Bronchial epithelial cell (primary cell): ENCODE measurements around the gene NSL1. TPM values are rescaled to one million over a fixed set of nuclear protein-coding genes. Genes with fewer than 3 reads are reported as not detected.

Experiments
- DNase-seq: peaks from one replicate; pipeline ENCODE4 v3.0.0-alpha.2; 2010; ENCODE audit warnings: low read depth
- FAIRE-seq: peaks from 2 replicates; lab custom pipeline; 2011; peaks lifted over from hg19 to GRCh38; lab: Jason Lieb, UNC
- H3K27me3 ChIP-seq: 2 replicates; pipeline ENCODE4 v1.5.1; 2011; ENCODE audit warnings: low read length; ENCODE audit not compliant: control insufficient read depth, insufficient read depth
- H3K36me3 ChIP-seq: 2 replicates; pipeline ENCODE4 v1.5.1; 2011; ENCODE audit warnings: low read length; ENCODE audit not compliant: control insufficient read depth, insufficient read depth
- H3K4me3 ChIP-seq: 2 replicates; pipeline ENCODE4 v1.5.1; 2011; ENCODE audit warnings: mild to moderate bottlenecking, low read depth, low read length, control low read depth
- CTCF ChIP-seq: IDR thresholded peaks from 2 replicates; pipeline ENCODE4 v1.5.1; 2011; ENCODE audit warnings: mild to moderate bottlenecking, moderate library complexity, low read length, control low read depth, inconsistent platforms; ENCODE audit not compliant: insufficient read depth, severe bottlenecking
- total RNA-seq: library from RNA; depleted of rRNA; stranded (reverse); fragments of >200 nt; gene quantifications from 2 replicates; pipeline ENCODE4 v1.2.1, GENCODE V29; 2014

NSL1 gene
- total RNA-seq, 1 donor from 2014 or later: 11.3 TPM

DNA sequence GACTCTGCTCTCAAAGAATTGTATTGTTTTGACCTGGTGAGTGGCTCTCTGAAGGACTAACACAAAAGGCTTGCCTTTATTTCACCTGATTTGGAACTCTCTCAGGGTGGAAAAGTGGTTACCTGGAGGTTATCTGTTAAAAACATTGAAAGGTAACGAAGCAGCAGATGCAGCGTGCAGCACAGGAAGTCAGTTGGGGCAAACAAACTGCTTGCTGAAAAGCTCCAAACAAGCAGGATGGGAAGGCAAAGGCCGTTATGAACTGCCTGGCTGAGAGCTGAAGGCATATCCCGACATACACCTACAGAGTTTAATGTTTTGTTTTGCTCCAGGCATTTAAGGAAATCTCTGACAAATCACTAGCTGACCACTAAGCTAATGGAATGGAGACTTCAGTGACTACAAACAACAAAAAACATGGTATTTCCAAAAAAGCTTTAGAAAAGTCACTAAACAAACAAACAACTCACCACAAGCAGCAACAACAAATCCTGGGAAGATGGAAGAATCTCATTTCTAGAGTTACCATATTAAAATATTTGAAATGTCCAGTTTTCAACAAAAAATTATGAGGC, 47.6 kb downstream of the NSL1 start:
- Histone ChIP-seq H3K27me3 (no peaks in the 10 kb centered on the region), H3K4me3 (no peak overlapping the region), H3K36me3 (no peaks in the 10 kb centered on the region)
- DNase-seq (no peak), FAIRE-seq (no peak)
- TF ChIP-seq CTCF: no peak

- no peak overlapping the region for H3K4me3 ChIP-seq
- FAIRE-seq (no peak), DNase-seq (no peak)
- TF ChIP-seq CTCF: no peak
- no peaks in the 10 kb centered on the region for H3K36me3 ChIP-seq
- no peaks in the 10 kb centered on the region for H3K27me3 ChIP-seq
These were observed 53.2 kb downstream of the NSL1 start for GRCh38 chr1:212738330-212738729.

DNA sequence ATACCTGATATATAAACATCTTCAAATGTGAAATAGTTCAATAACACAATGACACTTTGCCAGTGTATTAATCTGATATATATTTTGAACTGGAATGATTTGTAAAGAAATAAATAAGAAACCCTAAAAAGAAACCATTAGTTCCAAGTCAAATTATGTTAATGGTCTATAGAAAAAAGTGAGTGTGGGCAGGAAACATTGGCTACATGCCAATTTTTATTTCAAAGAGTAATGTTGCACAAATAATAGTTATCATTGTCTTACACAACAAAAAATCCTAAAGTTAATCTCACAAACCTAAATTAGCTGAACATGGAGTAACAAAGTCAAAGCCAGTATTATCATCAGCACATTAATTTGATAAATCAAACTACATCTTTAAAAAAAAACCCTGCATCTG, 54.0 kb downstream of the NSL1 start:
- Histone ChIP-seq H3K4me3 (no peak overlapping the region), H3K36me3 (no peaks in the 10 kb centered on the region), H3K27me3 (no peaks in the 10 kb centered on the region)
- TF ChIP-seq CTCF: no peak
- FAIRE-seq (no peak), DNase-seq (no peak)

GRCh38 chr1:212733109-212733508, 58.5 kb downstream of the NSL1 start:
- H3K4me3 ChIP-seq: no peak overlapping the region
- DNase-seq: no peak
- FAIRE-seq: no peak
- H3K36me3 ChIP-seq: no peaks in the 10 kb centered on the region
- TF ChIP-seq CTCF: no peak
- H3K27me3 ChIP-seq: no peaks in the 10 kb centered on the region

DNA sequence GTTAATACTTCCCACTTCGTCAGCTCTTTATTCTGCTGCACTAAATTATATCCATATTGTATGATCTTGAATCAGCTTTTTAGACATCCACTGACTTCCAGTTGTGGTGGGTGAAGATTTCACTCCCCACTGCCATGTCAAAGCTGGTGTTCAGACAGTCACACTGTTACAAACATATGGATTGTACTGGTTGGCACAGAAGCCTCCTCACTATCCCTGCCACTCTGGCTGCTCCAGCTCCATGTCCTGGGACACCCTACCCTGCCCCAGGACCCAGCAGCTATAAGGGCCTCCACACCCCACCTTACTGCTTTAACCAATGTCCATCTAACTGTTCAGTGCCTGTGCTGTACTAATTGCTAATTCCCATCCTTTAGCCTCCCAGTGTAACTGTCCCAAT, 59.9 kb downstream of the NSL1 start:
- DNase-seq (no peak), FAIRE-seq (no peak)
- Histone ChIP-seq H3K36me3 (no peaks in the 10 kb centered on the region), H3K4me3 (no peak overlapping the region), H3K27me3 (no peaks in the 10 kb centered on the region)
- TF ChIP-seq CTCF: no peak

DNA sequence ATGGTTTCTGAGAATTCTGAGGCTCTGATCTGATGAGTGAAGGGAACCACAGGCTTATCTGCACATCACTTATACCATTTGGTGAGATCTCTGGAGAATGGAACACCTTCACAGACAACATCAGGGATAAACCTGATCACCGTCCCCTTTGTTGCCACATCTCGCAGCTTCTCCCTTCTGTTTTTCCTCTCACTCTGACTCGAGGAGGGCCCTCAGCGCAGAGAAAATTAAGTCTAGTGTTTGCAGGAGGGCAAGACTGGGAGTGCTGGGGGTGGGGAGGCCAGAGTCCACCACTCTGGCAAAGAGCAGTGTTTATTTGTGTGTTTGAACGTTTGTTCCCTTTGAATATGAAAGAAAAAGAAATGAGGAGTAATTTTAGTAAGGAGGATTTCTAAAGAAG, 63.0 kb downstream of the NSL1 start:
- no peak for FAIRE-seq

More for the DNA sequence above, 63.0 kb downstream of the NSL1 start:
- no peaks in the 10 kb centered on the region for H3K27me3 ChIP-seq
- DNase-seq: no peak
- H3K4me3 ChIP-seq: no peak overlapping the region
- no peaks in the 10 kb centered on the region for H3K36me3 ChIP-seq
- no peak for TF ChIP-seq CTCF
